Activated naive CD4-positive, alpha-beta T cell treated with anti-CD3 and anti-CD28 coated beads for 36 hours (primary cell): ENCODE results near the gene CBX2. TPM values are rescaled to one million over a fixed set of nuclear protein-coding genes. Genes with fewer than 3 reads are reported as not detected.
A peak's percentile ranks its signal among the peaks of the same experiment; 100 is the strongest.

Source experiments
- CTCF ChIA-PET: fragments of 350-600 bp; sonication (Branson Sonifier 250); formaldehyde crosslinking; loops from one replicate; lab custom pipeline; 2021; ENCODE audit warnings: antibody characterized with exemption; lab: Charles Lee
- DNase-seq: peaks from one replicate; pipeline ENCODE4 v3.0.0-alpha.2; 2020
- H3K27ac Mint-ChIP-seq: one replicate; pipeline ENCODE4 v1.8.0; 2021; ENCODE audit warnings: mild to moderate bottlenecking, mixed read lengths
- H3K27me3 Mint-ChIP-seq: one replicate; pipeline ENCODE4 v1.8.0; 2021; ENCODE audit warnings: low read depth, mixed read lengths
- H3K36me3 Mint-ChIP-seq: one replicate; pipeline ENCODE4 v1.8.0; 2021; ENCODE audit warnings: low read depth, mixed read lengths
- H3K4me1 Mint-ChIP-seq: one replicate; pipeline ENCODE4 v1.8.0; 2021; ENCODE audit warnings: low read depth, mixed read lengths
- H3K4me3 Mint-ChIP-seq: one replicate; pipeline ENCODE4 v1.8.0; 2021; ENCODE audit warnings: mild to moderate bottlenecking, moderate library complexity, mixed read lengths
- H3K9me3 Mint-ChIP-seq: one replicate; pipeline ENCODE4 v1.8.0; 2021; ENCODE audit warnings: mixed read lengths
- intact Hi-C: fragments of 100-400 bp; cut with micrococcal nuclease; formaldehyde crosslinking; loops from one replicate; pipeline ENCODE4 v1.15.1; 2023
- total RNA-seq, 2 experiments: library from RNA; stranded (reverse); gene quantifications; one replicate each; pipeline ENCODE4 v1.2.3, GENCODE V29; 2021

Gene CBX2
- total RNA-seq, 2 experiments from 2014 or later = 5.2 to 5.8 TPM

DNA sequence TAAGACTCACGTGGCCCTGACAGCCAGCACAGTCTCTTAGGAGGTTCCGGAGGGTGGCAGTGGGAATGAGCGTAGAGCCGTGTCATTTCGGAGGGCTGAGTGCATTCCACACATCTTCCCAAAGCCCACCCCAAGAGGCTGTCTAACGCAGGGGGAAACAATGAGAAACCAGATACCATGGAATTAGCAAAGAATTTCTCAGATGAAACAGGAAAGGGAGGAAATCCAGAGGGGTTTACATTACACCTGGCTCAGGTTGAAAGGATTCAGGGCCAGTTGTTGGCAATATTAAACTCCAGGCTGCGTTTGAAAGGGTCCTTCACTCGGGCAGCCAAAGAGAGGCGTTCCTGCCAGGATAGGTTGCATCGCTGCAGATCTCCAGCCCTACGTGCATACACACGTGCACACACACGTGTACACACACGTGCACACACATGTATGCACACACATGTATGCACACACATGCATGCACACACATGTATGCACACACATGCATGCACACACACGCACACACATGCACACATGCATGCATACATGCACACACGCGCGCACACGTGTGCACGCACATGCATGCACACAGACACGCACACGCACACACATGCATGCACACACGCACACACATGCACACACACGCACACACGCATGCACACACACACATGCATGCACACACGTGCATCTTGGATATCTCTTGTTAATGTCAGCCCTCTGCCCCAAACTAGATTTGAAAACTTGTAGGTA lies 49.1 kb downstream of the CBX2 start:
- Mint-ChIP-seq H3K36me3 (no peaks in the 10 kb centered on the region), H3K9me3 (no peaks in the 10 kb centered on the region), H3K27me3 (no peaks in the 10 kb centered on the region), H3K4me3 (no peak overlapping the region), H3K27ac (no peak overlapping the region), H3K4me1 (peaks cover 7% of the 10 kb centered on the region)
- CTCF ChIA-PET = interaction anchor here (1.2 kb wide), 1 partner anchor 9 kb away, joined by 6 read pairs; no protein-coding TSS in a partner anchor
- intact Hi-C loops = no loop called here
- no peak for DNase-seq

- H3K27ac Mint-ChIP-seq = no peak overlapping the region
- H3K4me3 Mint-ChIP-seq = no peak overlapping the region
- intact Hi-C loops = no loop called here
- no peaks in the 10 kb centered on the region for H3K27me3 Mint-ChIP-seq
- peaks cover 12% of the 10 kb centered on the region for H3K4me1 Mint-ChIP-seq
- CTCF ChIA-PET = interaction anchor here (1.2 to 1.5 kb wide), 2 partner anchors 12 to 141 kb away, joined by 3 to 5 read pairs; no protein-coding TSS in a partner anchor
- DNase-seq = no peak
- no peaks in the 10 kb centered on the region for H3K9me3 Mint-ChIP-seq
- peaks cover 4% of the 10 kb centered on the region for H3K36me3 Mint-ChIP-seq
Measured at GRCh38 chr17:79829004-79829403, 51.1 kb downstream of the CBX2 start.

DNA sequence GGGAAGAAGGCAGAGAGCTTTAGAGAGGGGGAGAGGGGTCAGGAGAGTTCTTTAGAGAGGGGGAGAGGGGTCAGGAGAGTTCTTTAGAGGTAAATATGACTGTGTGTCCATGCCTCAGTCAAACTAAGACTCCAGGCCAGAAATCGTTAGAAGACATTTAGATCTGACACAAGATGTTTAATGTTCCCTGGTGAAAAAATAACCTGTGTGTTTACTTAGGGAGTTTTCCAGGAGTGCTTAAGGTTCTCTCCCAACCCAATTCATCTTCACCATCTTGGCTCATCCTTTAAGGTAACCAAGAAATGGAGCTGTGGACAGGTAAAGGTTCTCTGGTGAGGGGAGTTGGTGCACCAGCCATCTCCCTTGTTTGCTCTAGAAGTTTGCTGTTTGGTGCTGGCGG lies 51.5 kb downstream of the CBX2 start:
- Mint-ChIP-seq H3K9me3 (no peaks in the 10 kb centered on the region), H3K36me3 (peaks cover 4% of the 10 kb centered on the region), H3K27me3 (no peaks in the 10 kb centered on the region), H3K4me3 (no peak overlapping the region), H3K4me1 (peaks cover 12% of the 10 kb centered on the region), H3K27ac (no peak overlapping the region)
- CTCF ChIA-PET = interaction anchor here (1.2 to 1.5 kb wide), 2 partner anchors 12 to 141 kb away, joined by 3 to 5 read pairs; no protein-coding TSS in a partner anchor
- intact Hi-C loops = no loop called here
- no peak for DNase-seq

DNA sequence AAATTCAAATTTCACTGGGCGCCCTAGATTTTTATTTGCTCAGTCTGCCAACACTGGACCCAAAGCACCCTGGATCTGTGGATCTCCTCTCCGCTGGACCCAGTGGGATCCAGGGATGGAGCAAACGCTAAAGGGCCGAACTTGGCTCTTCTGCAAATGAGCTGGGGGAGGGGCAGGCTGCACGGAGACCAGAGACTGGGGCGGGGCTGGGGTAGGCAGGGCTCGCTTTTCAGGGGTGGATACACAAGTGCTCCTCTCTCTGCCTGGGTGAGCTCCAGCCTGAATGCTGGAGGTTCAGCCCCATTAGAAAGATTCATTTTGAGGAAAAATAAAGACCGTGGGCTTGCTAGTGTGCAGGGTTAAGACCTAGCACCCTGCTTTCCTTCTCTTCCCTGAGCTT lies 52.4 kb downstream of the CBX2 start:
- Mint-ChIP-seq H3K27me3 (no peaks in the 10 kb centered on the region), H3K4me1 (peaks cover 17% of the 10 kb centered on the region), H3K36me3 (peaks cover 11% of the 10 kb centered on the region), H3K4me3 (no peak overlapping the region), H3K9me3 (no peaks in the 10 kb centered on the region), H3K27ac (no peak overlapping the region)
- CTCF ChIA-PET = interaction anchor here (0.9 to 1.5 kb wide), 2 partner anchors 12 to 140 kb away, joined by 3 to 5 read pairs; no protein-coding TSS in a partner anchor
- no peak for DNase-seq
- intact Hi-C loops = no loop called here

GRCh38 chr17:79830763-79831264 lies 52.9 kb downstream of the CBX2 start:
- intact Hi-C loops = no loop called here
- Mint-ChIP-seq H3K4me3 (no peak overlapping the region), H3K4me1 (peaks cover 20% of the 10 kb centered on the region), H3K27ac (no peak overlapping the region), H3K27me3 (no peaks in the 10 kb centered on the region), H3K9me3 (no peaks in the 10 kb centered on the region), H3K36me3 (peaks cover 11% of the 10 kb centered on the region)
- DNase-seq = no peak
- CTCF ChIA-PET = interaction anchor here (0.9 to 1.5 kb wide), 2 partner anchors 11 to 139 kb away, joined by 3 to 5 read pairs; no protein-coding TSS in a partner anchor

- Mint-ChIP-seq H3K27ac (no peak overlapping the region), H3K4me3 (no peak overlapping the region), H3K4me1 (peaks cover 20% of the 10 kb centered on the region), H3K36me3 (peaks cover 11% of the 10 kb centered on the region), H3K9me3 (no peaks in the 10 kb centered on the region), H3K27me3 (no peaks in the 10 kb centered on the region)
- CTCF ChIA-PET = interaction anchor here (0.9 kb wide), 1 partner anchor 11 kb away, joined by 3 read pairs; no protein-coding TSS in a partner anchor
- intact Hi-C loops = no loop called here
- DNase-seq = no peak
Measured at GRCh38 chr17:79831265-79832217, 53.6 kb downstream of the CBX2 start.

DNA sequence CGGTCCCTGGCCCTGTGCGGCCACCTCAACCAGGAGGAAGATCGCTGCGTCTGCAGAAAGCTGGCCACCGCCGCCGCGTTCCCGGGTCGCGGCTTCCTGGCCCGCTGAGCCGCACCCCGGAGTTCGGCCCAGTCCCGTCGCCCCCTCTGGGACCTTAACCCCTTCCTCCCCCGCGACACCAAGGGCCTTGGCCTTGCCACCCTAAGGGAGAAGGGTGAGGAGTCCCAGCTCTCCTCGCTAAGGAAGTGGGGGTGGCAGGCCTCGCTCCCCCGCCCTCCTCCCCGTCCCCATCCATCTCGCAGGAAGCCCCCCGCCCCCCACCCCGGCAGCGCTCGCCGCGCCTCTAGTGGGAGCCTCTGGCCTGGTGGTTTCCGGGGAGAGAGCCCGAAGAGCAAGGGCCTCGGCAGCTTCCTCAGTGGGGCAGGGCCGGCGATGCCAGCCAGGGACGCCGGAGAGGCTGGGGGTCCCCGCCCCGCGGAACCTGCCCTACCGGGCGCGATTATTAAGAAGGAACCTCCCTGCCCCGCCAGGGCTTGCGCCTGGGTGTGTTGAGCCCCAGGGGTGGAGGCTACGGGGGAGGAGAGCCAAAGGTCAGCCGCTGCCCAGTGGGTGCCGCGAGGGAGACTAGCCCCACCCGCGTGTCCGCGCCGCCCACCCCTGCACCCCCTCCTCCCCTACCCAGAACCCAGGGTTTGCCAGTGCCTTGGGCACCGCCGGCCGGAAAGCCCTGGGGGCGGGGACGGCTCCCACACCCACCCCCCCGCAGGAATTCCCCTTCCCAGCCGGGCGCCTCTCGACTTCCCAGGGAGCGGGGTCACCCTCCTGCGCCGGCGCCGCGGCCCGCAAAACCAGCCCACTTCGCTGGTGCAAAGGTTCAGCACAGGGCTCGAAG lies 54.5 kb downstream of the CBX2 start:
- intact Hi-C loops = no loop called here
- Mint-ChIP-seq H3K36me3 (peaks cover 14% of the 10 kb centered on the region), H3K27ac (no peak overlapping the region), H3K4me1 (peaks cover 26% of the 10 kb centered on the region), H3K27me3 (no peaks in the 10 kb centered on the region), H3K4me3 (no peak overlapping the region), H3K9me3 (no peaks in the 10 kb centered on the region)
- no peak for DNase-seq
- CTCF ChIA-PET = interaction anchor here (0.9 kb wide), 1 partner anchor 161 kb away, joined by 3 read pairs; no protein-coding TSS in a partner anchor

GRCh38 chr17:79833110-79833450 lies 55.1 kb downstream of the CBX2 start:
- CTCF ChIA-PET = interaction anchor here (0.9 kb wide), 1 partner anchor 161 kb away, joined by 3 read pairs; no protein-coding TSS in a partner anchor
- Mint-ChIP-seq H3K27me3 (no peaks in the 10 kb centered on the region), H3K27ac (no peak overlapping the region), H3K4me1 (peaks cover 29% of the 10 kb centered on the region), H3K9me3 (no peaks in the 10 kb centered on the region), H3K4me3 (no peak overlapping the region), H3K36me3 (peaks cover 17% of the 10 kb centered on the region)
- no peak for DNase-seq
- intact Hi-C loops = no loop called here

DNA sequence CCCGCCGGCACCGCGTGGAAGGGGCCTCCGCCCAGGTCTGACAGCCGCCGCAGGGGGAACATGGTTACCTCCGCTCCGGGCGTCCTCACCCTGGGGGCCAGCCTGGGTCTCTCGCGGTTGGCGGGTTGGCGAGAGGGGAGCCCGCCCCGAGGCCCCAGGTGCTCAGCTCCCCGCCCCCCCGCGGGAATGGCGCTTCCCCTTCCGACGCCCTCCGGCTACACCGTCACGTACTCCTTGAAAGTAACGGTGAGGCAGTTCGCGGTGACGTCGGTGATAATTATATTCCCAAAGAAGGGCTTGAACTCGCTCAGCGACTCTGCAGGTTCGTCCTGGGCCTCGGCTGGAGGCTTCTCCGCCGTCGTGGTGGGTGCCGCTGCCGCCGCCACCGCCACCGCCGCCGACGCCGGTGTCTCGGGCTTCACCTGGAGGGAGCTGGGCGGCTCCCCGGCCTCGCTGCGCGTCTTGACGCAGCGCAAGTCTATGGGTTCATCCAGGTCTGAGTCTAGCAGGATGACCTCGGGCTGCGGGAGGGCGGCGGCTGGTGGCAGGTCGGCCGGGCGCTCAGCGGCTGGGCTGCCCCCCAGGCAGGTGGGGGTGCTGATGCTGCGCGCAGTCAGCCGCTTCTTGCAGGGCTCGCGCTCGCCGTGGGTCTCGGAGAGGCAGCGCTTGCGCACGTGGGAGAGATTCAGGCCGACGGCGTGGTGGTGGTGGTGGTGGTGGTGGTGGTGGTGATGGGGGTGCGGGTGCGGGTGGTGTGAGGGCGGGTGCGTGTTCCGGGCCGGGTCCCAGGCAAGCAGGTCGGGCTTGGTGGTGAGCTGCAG lies 56.0 kb downstream of the CBX2 start:
- Mint-ChIP-seq H3K36me3 (peaks cover 21% of the 10 kb centered on the region), H3K9me3 (no peaks in the 10 kb centered on the region), H3K27ac (no peak overlapping the region), H3K4me3 (no peak overlapping the region), H3K27me3 (no peaks in the 10 kb centered on the region), H3K4me1 (peaks cover 33% of the 10 kb centered on the region)
- DNase-seq = no peak
- CTCF ChIA-PET = no interaction called here
- intact Hi-C loops = no loop called here

- Mint-ChIP-seq H3K4me3 (no peak overlapping the region), H3K36me3 (peaks cover 21% of the 10 kb centered on the region), H3K4me1 (peaks cover 34% of the 10 kb centered on the region), H3K27me3 (peaks cover under 1% of the 10 kb centered on the region), H3K9me3 (no peaks in the 10 kb centered on the region), H3K27ac (no peak overlapping the region)
- CTCF ChIA-PET = interaction anchor here (0.6 to 1.9 kb wide), 11 partner anchors 8 to 789 kb away, joined by 3 to 14 read pairs (median 4); no protein-coding TSS in a partner anchor
- intact Hi-C loops = no loop called here
- DNase-seq = peak; percentile 47
Measured at GRCh38 chr17:79834565-79835469, 56.9 kb downstream of the CBX2 start.
